ENCODE measurements around the gene SLC25A3.

Gene SLC25A3

GRCh38 chr12:98644712-98645571, 51.5 kb downstream of the SLC25A3 start, which contains the start of the genes APAF1 and IKBIP:
APAF1 (plus strand) TSS chr12:98645290; CDS start chr12:98648360, 3,070 bp downstream.
IKBIP (minus strand) TSS chr12:98644788; CDS start chr12:98644701, 87 bp downstream.
- TF ChIP-seq SIN3A (IDR thresholded peaks at IDR 0.05; ENCODE audit: borderline replicate concordance, insufficient read depth, low read length) (peak; percentile 49; the same call in 1 of the 2 replicates), POLR2AphosphoS5 (IDR thresholded peaks at IDR 0.05; ENCODE audit: low read depth, low read length) (peak; percentile 66; the same call in 1 of the 2 replicates), TAF1 (IDR thresholded peaks at IDR 0.05; ENCODE audit: borderline replicate concordance, insufficient read depth, low read length) (peak; percentile 78; the same call in 1 of the 2 replicates), FOXP2 (optimal IDR thresholded peaks at IDR 0.05; ENCODE audit: borderline replicate concordance, extremely low read depth, extremely low read length, insufficient read depth) (peak; percentile 95), REST (IDR thresholded peaks at IDR 0.05; ENCODE audit: insufficient read depth in 1 of 2, low read depth in 2 of 2, low read length in 2 of 2) (peak in 1 of 2 experiments; percentile 32; a peak in 1 of 4 replicates)

GRCh38 chr12:98645572-98646067, 52.1 kb downstream of the SLC25A3 start:
- no peak for TF ChIP-seq FOXP2 (optimal IDR thresholded peaks at IDR 0.05; ENCODE audit: borderline replicate concordance, extremely low read depth, extremely low read length, insufficient read depth)
- no peak for TF ChIP-seq SIN3A (IDR thresholded peaks at IDR 0.05; ENCODE audit: borderline replicate concordance, insufficient read depth, low read length)
- TF ChIP-seq REST (IDR thresholded peaks at IDR 0.05; ENCODE audit: insufficient read depth in 1 of 2, low read depth in 2 of 2, low read length in 2 of 2) = no peak
- TF ChIP-seq POLR2AphosphoS5 (IDR thresholded peaks at IDR 0.05; ENCODE audit: low read depth, low read length) = no peak
- TF ChIP-seq TAF1 (IDR thresholded peaks at IDR 0.05; ENCODE audit: borderline replicate concordance, insufficient read depth, low read length) = no peak

- TF ChIP-seq SIN3A (IDR thresholded peaks at IDR 0.05; ENCODE audit: borderline replicate concordance, insufficient read depth, low read length) (no peak), POLR2AphosphoS5 (IDR thresholded peaks at IDR 0.05; ENCODE audit: low read depth, low read length) (no peak), FOXP2 (optimal IDR thresholded peaks at IDR 0.05; ENCODE audit: borderline replicate concordance, extremely low read depth, extremely low read length, insufficient read depth) (no peak), REST (IDR thresholded peaks at IDR 0.05; ENCODE audit: insufficient read depth in 1 of 2, low read depth in 2 of 2, low read length in 2 of 2) (no peak), TAF1 (IDR thresholded peaks at IDR 0.05; ENCODE audit: borderline replicate concordance, insufficient read depth, low read length) (no peak)
Measured at GRCh38 chr12:98646294-98647090, 53.0 kb downstream of the SLC25A3 start.

GRCh38 chr12:98651328-98651727, 57.8 kb downstream of the SLC25A3 start:
- no peak for TF ChIP-seq POLR2AphosphoS5 (IDR thresholded peaks at IDR 0.05; ENCODE audit: low read depth, low read length)
- no peak for TF ChIP-seq FOXP2 (optimal IDR thresholded peaks at IDR 0.05; ENCODE audit: borderline replicate concordance, extremely low read depth, extremely low read length, insufficient read depth)

- TF ChIP-seq SIN3A (IDR thresholded peaks at IDR 0.05; ENCODE audit: borderline replicate concordance, insufficient read depth, low read length) (no peak), POLR2AphosphoS5 (IDR thresholded peaks at IDR 0.05; ENCODE audit: low read depth, low read length) (no peak), REST (IDR thresholded peaks at IDR 0.05; ENCODE audit: insufficient read depth in 1 of 2, low read depth in 2 of 2, low read length in 2 of 2) (no peak), FOXP2 (optimal IDR thresholded peaks at IDR 0.05; ENCODE audit: borderline replicate concordance, extremely low read depth, extremely low read length, insufficient read depth) (no peak), TAF1 (IDR thresholded peaks at IDR 0.05; ENCODE audit: borderline replicate concordance, insufficient read depth, low read length) (no peak)
Measured at GRCh38 chr12:98653866-98654493, 60.5 kb downstream of the SLC25A3 start.
